ENCODE results near the gene ITK.

The ITK gene

GRCh38 chr5:157279605-157280239 lies 99.1 kb downstream of the ITK start:
- no peak for TF ChIP-seq CTCF (conservative IDR thresholded peaks at IDR 0.05)
- H3K27ac ChIP-seq, result no peak overlapping the region

GRCh38 chr5:157280927-157281326 lies 100.3 kb downstream of the ITK start:
- no peak overlapping the region for H3K27ac ChIP-seq
- no peak for TF ChIP-seq CTCF (conservative IDR thresholded peaks at IDR 0.05)

- TF ChIP-seq CTCF (conservative IDR thresholded peaks at IDR 0.05), result no peak
- H3K27ac ChIP-seq, result no peak overlapping the region
These were observed 101.5 kb downstream of the ITK start for GRCh38 chr5:157282150-157282549.

- TF ChIP-seq CTCF (conservative IDR thresholded peaks at IDR 0.05), result no peak
- no peak overlapping the region for H3K27ac ChIP-seq
These were observed 102.8 kb downstream of the ITK start for GRCh38 chr5:157283434-157283833.

- TF ChIP-seq CTCF (conservative IDR thresholded peaks at IDR 0.05), result no peak
These were observed 104.0 kb downstream of the ITK start for GRCh38 chr5:157284458-157285212.

GRCh38 chr5:157285310-157286035 lies 104.8 kb downstream of the ITK start:
- TF ChIP-seq CTCF (conservative IDR thresholded peaks at IDR 0.05), result no peak
- H3K27ac ChIP-seq, result no peak overlapping the region

More at GRCh38 chr5:157284458-157285212, 104.0 kb downstream of the ITK start:
- no peak overlapping the region for H3K27ac ChIP-seq

GRCh38 chr5:157286761-157287211 lies 106.1 kb downstream of the ITK start:
- no peak overlapping the region for H3K27ac ChIP-seq
- no peak for TF ChIP-seq CTCF (conservative IDR thresholded peaks at IDR 0.05)

All from VCaP (cell line).